ENCODE results near the gene C5orf63.
"Not testable (repeated sequence)": the region's sequence is repeated elsewhere in the genome, so short reads cannot be mapped to it uniquely, and the experiment has no call there.

Gene C5orf63

GRCh38 chr5:127009784-127010183, 63.5 kb downstream of the C5orf63 start:
- Mint-ChIP-seq H3K36me3 (no peaks in the 10 kb centered on the region), H3K9me3 (no peaks in the 10 kb centered on the region), H3K4me3 (no peak overlapping the region), H3K27ac (no peak overlapping the region), H3K4me1 (no peaks in the 10 kb centered on the region)
- DNase-seq (ENCODE audit: low spot score in 2 of 2) (no peak), ATAC-seq (no peak)

- Mint-ChIP-seq H3K9me3 (no peaks in the 10 kb centered on the region), H3K4me3 (no peak overlapping the region), H3K4me1 (no peaks in the 10 kb centered on the region), H3K36me3 (no peaks in the 10 kb centered on the region), H3K27ac (no peak overlapping the region)
- no peak for ATAC-seq
- no peak for DNase-seq (ENCODE audit: low spot score in 2 of 2)
Observed at GRCh38 chr5:127008300-127008975, 64.9 kb downstream of the C5orf63 start.

DNA sequence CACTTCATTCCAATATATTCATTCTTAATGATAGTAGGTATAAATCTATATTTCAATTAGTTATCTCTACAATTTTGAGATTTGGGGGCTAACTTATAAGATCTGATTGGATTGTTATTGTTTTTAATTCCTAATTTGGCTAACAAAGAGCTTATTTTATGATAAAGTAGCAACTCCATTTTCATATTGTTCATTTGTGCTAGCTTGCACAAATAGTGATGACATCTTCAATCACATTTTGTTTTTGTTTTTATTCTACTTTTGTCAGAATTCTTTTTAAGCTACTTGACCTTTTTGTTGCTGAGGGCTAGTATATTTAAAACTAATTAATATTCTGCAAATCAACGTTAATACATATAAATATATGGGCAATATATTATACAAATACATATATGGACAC, 65.8 kb downstream of the C5orf63 start:
- H3K36me3 Mint-ChIP-seq: no peaks in the 10 kb centered on the region
- H3K4me3 Mint-ChIP-seq: no peak overlapping the region
- DNase-seq (ENCODE audit: low spot score in 2 of 2) (no peak), ATAC-seq (no peak)
- H3K9me3 Mint-ChIP-seq: no peaks in the 10 kb centered on the region
- H3K4me1 Mint-ChIP-seq: no peaks in the 10 kb centered on the region
- no peak overlapping the region for H3K27ac Mint-ChIP-seq

GRCh38 chr5:127006744-127007143, 66.6 kb downstream of the C5orf63 start:
- no peak for ATAC-seq
- Mint-ChIP-seq H3K4me3 (no peak overlapping the region), H3K27ac (no peak overlapping the region), H3K4me1 (no peaks in the 10 kb centered on the region), H3K9me3 (no peaks in the 10 kb centered on the region), H3K36me3 (no peaks in the 10 kb centered on the region)
- DNase-seq (ENCODE audit: low spot score in 2 of 2): no peak

DNA sequence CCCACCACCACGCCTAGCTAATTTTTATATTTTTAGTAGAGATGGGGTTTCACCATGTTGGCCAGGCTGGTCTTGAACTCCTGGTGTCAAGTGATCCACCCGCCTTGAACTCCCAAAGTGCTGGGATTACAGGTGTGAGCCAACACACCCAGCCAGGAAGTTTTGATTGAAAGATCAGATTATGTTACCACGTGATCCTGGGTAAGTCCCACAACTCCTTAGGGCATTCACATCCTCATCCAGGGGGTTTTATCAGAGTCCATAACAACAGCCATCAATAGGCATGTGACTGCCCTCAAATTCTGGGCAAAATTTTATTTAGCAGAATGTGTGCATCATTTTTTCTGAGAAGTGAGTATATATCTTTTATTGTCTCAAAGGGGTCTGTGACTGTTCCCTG, 68.0 kb downstream of the C5orf63 start:
- H3K9me3 Mint-ChIP-seq; ATAC-seq; H3K4me1 Mint-ChIP-seq; H3K4me3 Mint-ChIP-seq; H3K27ac Mint-ChIP-seq; H3K36me3 Mint-ChIP-seq; DNase-seq (ENCODE audit: low spot score in 2 of 2): not testable (repeated sequence)

DNA sequence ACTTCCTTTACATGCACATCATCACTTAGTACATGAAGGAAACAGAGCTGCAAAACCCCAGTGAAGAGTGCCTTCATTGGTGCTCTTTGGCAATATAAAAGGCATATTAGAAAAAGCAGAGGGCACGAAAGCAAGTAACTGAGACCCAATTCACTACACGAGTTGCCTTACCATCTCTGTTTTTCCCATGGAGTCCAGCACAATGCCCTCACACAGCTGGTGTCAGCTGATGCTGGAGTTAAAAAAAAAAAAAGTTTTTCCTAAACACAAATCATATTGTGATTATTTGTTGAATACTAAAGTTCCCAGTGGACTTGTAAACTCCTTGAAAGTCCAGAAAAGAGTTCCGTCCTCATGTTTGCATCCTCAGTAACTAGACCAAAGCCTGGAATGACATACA, 68.6 kb downstream of the C5orf63 start:
- Mint-ChIP-seq H3K27ac (no peak overlapping the region), H3K4me1 (no peaks in the 10 kb centered on the region), H3K9me3 (no peaks in the 10 kb centered on the region), H3K36me3 (no peaks in the 10 kb centered on the region), H3K4me3 (no peak overlapping the region)
- ATAC-seq: no peak
- no peak for DNase-seq (ENCODE audit: low spot score in 2 of 2)

GRCh38 chr5:127003798-127004495, 69.4 kb downstream of the C5orf63 start:
- Mint-ChIP-seq H3K27ac (no peak overlapping the region), H3K36me3 (no peaks in the 10 kb centered on the region), H3K4me3 (no peak overlapping the region), H3K4me1 (no peaks in the 10 kb centered on the region), H3K9me3 (no peaks in the 10 kb centered on the region)
- ATAC-seq (no peak), DNase-seq (ENCODE audit: low spot score in 2 of 2) (no peak)

- no peaks in the 10 kb centered on the region for H3K4me1 Mint-ChIP-seq
- DNase-seq (ENCODE audit: low spot score in 2 of 2): no peak
- H3K4me3 Mint-ChIP-seq: no peak overlapping the region
Observed at GRCh38 chr5:127002390-127002789, 70.9 kb downstream of the C5orf63 start.

GRCh38 chr5:127001621-127002296, 71.5 kb downstream of the C5orf63 start:
- H3K4me1 Mint-ChIP-seq: no peaks in the 10 kb centered on the region
- no peak for DNase-seq (ENCODE audit: low spot score in 2 of 2)
- H3K36me3 Mint-ChIP-seq: no peaks in the 10 kb centered on the region
- H3K4me3 Mint-ChIP-seq: no peak overlapping the region
- no peak for ATAC-seq
- no peaks in the 10 kb centered on the region for H3K9me3 Mint-ChIP-seq
- no peak overlapping the region for H3K27ac Mint-ChIP-seq

More at GRCh38 chr5:127002390-127002789, 70.9 kb downstream of the C5orf63 start:
- Mint-ChIP-seq H3K9me3 (no peaks in the 10 kb centered on the region), H3K36me3 (no peaks in the 10 kb centered on the region), H3K27ac (no peak overlapping the region)
- ATAC-seq: no peak
